SK-N-SH (cell line): ENCODE measurements around the gene IRGC. TPM values are rescaled to one million over a fixed set of nuclear protein-coding genes. Genes with fewer than 3 reads are reported as not detected.

ENCODE experiments used
- CTCF ChIA-PET: fragments of 300-600, 350-600 bp; formaldehyde crosslinking; extraction: SDS; loops from one replicate; lab custom pipeline; 2021; lab: Yijun Ruan, JAX
- POLR2A ChIA-PET: fragments of 350-600 bp; sonication (Branson Sonifier 250); formaldehyde crosslinking; extraction: SDS; loops from one replicate; lab custom pipeline; 2020; ENCODE audit warnings: antibody characterized with exemption, inconsistent platforms; lab: Yijun Ruan, JAX
- DNase-seq: peaks from one replicate; pipeline ENCODE4 v3.0.0; 2012
- H2AFZ ChIP-seq: fragments of 200-600 bp; sonication (generic); 2 replicates; pipeline ENCODE4 v1.8.1; 2016; ENCODE audit warnings: antibody characterized with exemption, mild to moderate bottlenecking, low read depth
- H3F3A ChIP-seq: fragments of 200-600 bp; sonication (generic); replicated peaks from 2 replicates; pipeline ENCODE3; 2016; ENCODE audit warnings: antibody characterized with exemption, mild to moderate bottlenecking; ENCODE audit not compliant: insufficient read depth
- H3K27ac ChIP-seq, 2 experiments: fragments of 200-500 bp in 1 of 2; fragments of 200-600 bp in 1 of 2; sonication (Bioruptor generic) in 1 of 2; sonication (generic), shearing (Covaris generic) in 1 of 2; 2 replicates each; pipeline versions ENCODE4 v1.5.1 to v1.6.1; 2014 to 2016; ENCODE audit warnings: low read depth in 2 of 2, inconsistent platforms in 1 of 2, low read length in 1 of 2, mild to moderate bottlenecking in 1 of 2, mixed read lengths in 1 of 2
- H3K27me3 ChIP-seq: fragments of 200-600 bp; sonication (generic), shearing (Covaris generic); 2 replicates; pipeline ENCODE4 v1.6.1; 2016; ENCODE audit warnings: mixed run types; ENCODE audit not compliant: insufficient read depth
- H3K36me3 ChIP-seq, 2 experiments: fragments of 200-500 bp in 1 of 2; fragments of 200-600 bp in 1 of 2; sonication (Bioruptor generic) in 1 of 2; sonication (generic) in 1 of 2; replicated peaks in 1 of 2; 2 replicates each; pipeline versions ENCODE3 to v1.5.1; 2014 to 2016; ENCODE audit warnings: low read length in 1 of 2, mild to moderate bottlenecking in 1 of 2; ENCODE audit not compliant: insufficient read depth in 2 of 2, control insufficient read depth in 1 of 2
- H3K4me1 ChIP-seq, 2 experiments: fragments of 200-500 bp in 1 of 2; fragments of 200-600 bp in 1 of 2; sonication (Bioruptor generic) in 1 of 2; sonication (generic), shearing (Covaris generic) in 1 of 2; 2 replicates each; pipeline versions ENCODE4 v1.5.1 to v1.6.1; 2014 to 2016; ENCODE audit warnings: low read depth in 1 of 2, low read length in 1 of 2, mixed run types in 1 of 2; ENCODE audit not compliant: insufficient read depth in 2 of 2, control insufficient read depth in 1 of 2
- H3K4me2 ChIP-seq: fragments of 200-600 bp; sonication (generic), shearing (Covaris generic); 2 replicates; pipeline ENCODE4 v1.6.1; 2017; ENCODE audit warnings: mixed run types
- H3K4me3 ChIP-seq, 2 experiments: fragments of 200-500 bp in 1 of 2; fragments of 200-600 bp in 1 of 2; sonication (Bioruptor generic) in 1 of 2; sonication (generic), shearing (Covaris generic) in 1 of 2; 2 replicates each; pipeline versions ENCODE4 v1.5.1 to v1.8.1; 2014 to 2016; ENCODE audit warnings: low read depth in 2 of 2, inconsistent platforms in 1 of 2, low read length in 1 of 2, mild to moderate bottlenecking in 1 of 2, mixed read lengths in 1 of 2, moderate library complexity in 1 of 2
- H3K79me2 ChIP-seq: fragments of 200-600 bp; sonication (generic); 2 replicates; pipeline ENCODE4 v1.8.1; 2017; ENCODE audit warnings: mild to moderate bottlenecking; ENCODE audit not compliant: insufficient read depth
- H3K9ac ChIP-seq: fragments of 200-600 bp; sonication (generic); 2 replicates; pipeline ENCODE4 v1.6.1; 2017; ENCODE audit warnings: mixed run types
- H3K9me2 ChIP-seq: fragments of 200-600 bp; sonication (generic); 2 replicates; pipeline ENCODE4 v1.6.1; 2017; ENCODE audit warnings: mixed run types
- H3K9me3 ChIP-seq: fragments of 200-600 bp; sonication (generic); 2 replicates; pipeline ENCODE4 v1.6.1; 2017; ENCODE audit warnings: mixed run types, mild to moderate bottlenecking, moderate library complexity
- H4K20me1 ChIP-seq: fragments of 200-600 bp; sonication (generic); 2 replicates; pipeline ENCODE4 v1.6.1; 2017; ENCODE audit warnings: mild to moderate bottlenecking, mixed run types; ENCODE audit not compliant: insufficient read depth
- ELF1 ChIP-seq: IDR thresholded peaks from 2 replicates; pipeline ENCODE4 v1.4.0; 2012
- EP300 ChIP-seq, 2 experiments: IDR thresholded peaks; 2 replicates each; pipeline versions ENCODE4 v1.4.0 to v1.6.1; 2012; ENCODE audit warnings: borderline replicate concordance in 1 of 2, low read depth in 1 of 2, low read length in 1 of 2
- EZH2phosphoT487 ChIP-seq: fragments of 200-600 bp; sonication (generic); IDR thresholded peaks from 2 replicates; pipeline ENCODE4 v1.6.1; 2017; ENCODE audit warnings: low read depth, mixed run types, mild to moderate bottlenecking, antibody characterized with exemption, moderate library complexity, borderline replicate concordance
- FOSL2 ChIP-seq: IDR thresholded peaks from 2 replicates; pipeline ENCODE4 v1.4.0; 2012; ENCODE audit warnings: low read depth, mild to moderate bottlenecking, moderate library complexity, borderline replicate concordance
- GABPA ChIP-seq: IDR thresholded peaks from 2 replicates; pipeline ENCODE4 v1.4.0; 2012; ENCODE audit warnings: low read depth, mild to moderate bottlenecking
- NFIC ChIP-seq: IDR thresholded peaks from 2 replicates; pipeline ENCODE4 v1.4.0; 2012; ENCODE audit warnings: borderline replicate concordance
- RAD21 ChIP-seq: IDR thresholded peaks from 2 replicates; pipeline ENCODE4 v1.6.1; 2012; ENCODE audit warnings: mild to moderate bottlenecking, low read length
- RFX5 ChIP-seq: IDR thresholded peaks from 2 replicates; pipeline ENCODE4 v1.6.1; 2012; ENCODE audit warnings: mild to moderate bottlenecking, improper control_type of control experiment, low read length
- RXRA ChIP-seq: IDR thresholded peaks from 2 replicates; pipeline ENCODE4 v1.4.0; 2012; ENCODE audit warnings: low read depth, mild to moderate bottlenecking, borderline replicate concordance
- SIN3A ChIP-seq: IDR thresholded peaks from 2 replicates; pipeline ENCODE4 v1.6.1; 2012; ENCODE audit warnings: low read depth, mild to moderate bottlenecking, low read length, moderate library complexity, borderline replicate concordance
- SMC3 ChIP-seq: IDR thresholded peaks from 2 replicates; pipeline ENCODE4 v1.6.1; 2012; ENCODE audit warnings: low read depth, low read length, improper control_type of control experiment
- TAF1 ChIP-seq: IDR thresholded peaks from 2 replicates; pipeline ENCODE4 v1.6.1; 2012; ENCODE audit warnings: low read depth, mild to moderate bottlenecking, low read length, moderate library complexity, borderline replicate concordance
- TEAD4 ChIP-seq: IDR thresholded peaks from 2 replicates; pipeline ENCODE4 v1.4.0; 2012; ENCODE audit warnings: mild to moderate bottlenecking, borderline replicate concordance; ENCODE audit not compliant: insufficient read depth
- YY1 ChIP-seq: IDR thresholded peaks from 2 replicates; pipeline ENCODE4 v1.4.0; 2012; ENCODE audit warnings: low read depth, mild to moderate bottlenecking
- WGBS: methylation state at CpG from one replicate; pipeline ENCODE4 v1.1.6; 2017; ENCODE audit warnings: low lambda C conversion rate; 5-methylcytosine and 5-hydroxymethylcytosine counted together
- polyA plus RNA-seq, 3 experiments: library from polyadenylated mRNA; depleted of rRNA; stranded (reverse); fragments of >200 nt; gene quantifications; 2 replicates each; pipeline ENCODE4 v1.2.3, GENCODE V29; 2012
- TF ChIP-seq, protein P1 (sequence below): fragments of 150-350 bp; IDR thresholded peaks from 2 replicates; pipeline ENCODE4 v1.6.1; 2017; ENCODE audit warnings: antibody characterized with exemption, low read length, low read depth, borderline replicate concordance
- TF ChIP-seq, protein P2 (sequence below): fragments of 150-350 bp; IDR thresholded peaks from 2 replicates; pipeline ENCODE4 v1.6.1; 2016; ENCODE audit warnings: mild to moderate bottlenecking, low read depth, low read length
- TF ChIP-seq, protein P3 (sequence below): IDR thresholded peaks from 2 replicates; pipeline ENCODE4; 2012

IRGC gene
- polyA plus RNA-seq, 1 of the 3 experiments (the other 2 are of a cell fraction), result not detected

DNA sequence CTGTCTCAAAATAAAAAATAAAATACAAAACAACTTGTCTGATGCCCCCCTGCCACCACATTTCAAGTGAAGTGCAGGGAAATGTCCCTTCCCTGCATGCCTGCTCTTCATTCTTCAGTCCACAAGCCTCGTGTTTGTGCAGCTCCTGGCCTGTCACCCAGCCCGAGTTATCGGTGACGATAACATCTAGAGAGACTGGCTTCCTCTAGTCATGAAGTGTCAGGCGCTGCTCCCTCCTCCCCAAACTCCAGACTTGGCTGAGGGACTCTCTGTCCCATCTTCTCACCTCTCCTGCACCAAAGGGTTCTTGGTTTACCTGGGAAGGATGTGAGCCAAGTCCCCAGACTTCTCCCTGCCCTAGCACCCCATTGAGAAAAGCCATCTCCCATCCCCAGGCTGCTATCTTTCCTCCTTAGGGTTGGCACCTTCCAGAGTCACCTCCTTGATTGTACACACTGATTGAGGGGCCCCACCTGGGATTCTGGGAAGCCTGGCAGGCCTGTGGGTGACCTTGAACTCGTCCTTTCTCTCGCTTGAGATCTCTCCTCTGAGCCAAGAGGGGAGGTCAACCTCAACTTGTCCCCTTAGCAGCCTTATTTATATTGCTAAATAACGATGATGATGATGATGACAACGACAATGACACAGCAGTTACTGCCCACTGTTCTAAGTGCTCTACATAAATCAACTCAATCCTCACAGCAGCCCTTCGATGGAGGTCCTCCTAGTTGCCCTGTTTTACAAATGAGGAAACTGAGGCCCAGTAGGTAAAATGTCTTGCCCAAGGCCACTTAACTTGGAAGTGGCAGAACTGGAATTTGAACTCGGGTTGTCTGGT is 32.8 kb upstream of the IRGC start:
- Histone ChIP-seq H3K36me3 (no peaks in the 10 kb centered on the region), H3K27ac (no peak overlapping the region), H3F3A (no peaks in the 10 kb centered on the region), H3K4me3 (no peak overlapping the region), H3K9me2 (no peaks in the 10 kb centered on the region), H2AFZ (no peak overlapping the region), H3K9me3 (no peaks in the 10 kb centered on the region), H3K79me2 (no peaks in the 10 kb centered on the region), H3K27me3 (no peaks in the 10 kb centered on the region), H3K9ac (no peak overlapping the region), H3K4me1 (peaks cover 0 to 13% of the 10 kb centered on the region in 2 experiments; a peak in 1 of 4 replicates), H4K20me1 (no peaks in the 10 kb centered on the region), H3K4me2 (no peak overlapping the region)
- 54% methylated on average over 11 of the region's 11 CpGs for WGBS
- no peak for DNase-seq
- ChIA-PET POLR2A (no interaction called here), CTCF (interaction anchor here (1.0 kb wide), 1 partner anchor 15 kb away, joined by 3 read pairs; no protein-coding TSS in a partner anchor)
- TF ChIP-seq SMC3, result no peak
- TF ChIP-seq ELF1, result no peak
- TF ChIP-seq GABPA, result no peak
- no peak for TF ChIP-seq RXRA
- TF ChIP-seq YY1, result no peak
- no peak for TF ChIP-seq TAF1
- no peak for TF ChIP-seq RAD21
- no peak for TF ChIP-seq EP300 (IDR thresholded peaks at IDR 0.05; ENCODE audit: borderline replicate concordance in 1 of 2, low read depth in 1 of 2, low read length in 1 of 2)
- TF ChIP-seq, protein P1, sequence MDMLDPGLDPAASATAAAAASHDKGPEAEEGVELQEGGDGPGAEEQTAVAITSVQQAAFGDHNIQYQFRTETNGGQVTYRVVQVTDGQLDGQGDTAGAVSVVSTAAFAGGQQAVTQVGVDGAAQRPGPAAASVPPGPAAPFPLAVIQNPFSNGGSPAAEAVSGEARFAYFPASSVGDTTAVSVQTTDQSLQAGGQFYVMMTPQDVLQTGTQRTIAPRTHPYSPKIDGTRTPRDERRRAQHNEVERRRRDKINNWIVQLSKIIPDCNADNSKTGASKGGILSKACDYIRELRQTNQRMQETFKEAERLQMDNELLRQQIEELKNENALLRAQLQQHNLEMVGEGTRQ, result no peak
- TF ChIP-seq, protein P2, sequence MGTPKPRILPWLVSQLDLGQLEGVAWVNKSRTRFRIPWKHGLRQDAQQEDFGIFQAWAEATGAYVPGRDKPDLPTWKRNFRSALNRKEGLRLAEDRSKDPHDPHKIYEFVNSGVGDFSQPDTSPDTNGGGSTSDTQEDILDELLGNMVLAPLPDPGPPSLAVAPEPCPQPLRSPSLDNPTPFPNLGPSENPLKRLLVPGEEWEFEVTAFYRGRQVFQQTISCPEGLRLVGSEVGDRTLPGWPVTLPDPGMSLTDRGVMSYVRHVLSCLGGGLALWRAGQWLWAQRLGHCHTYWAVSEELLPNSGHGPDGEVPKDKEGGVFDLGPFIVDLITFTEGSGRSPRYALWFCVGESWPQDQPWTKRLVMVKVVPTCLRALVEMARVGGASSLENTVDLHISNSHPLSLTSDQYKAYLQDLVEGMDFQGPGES, result no peak
- TF ChIP-seq SIN3A, result no peak
- TF ChIP-seq, protein P3, sequence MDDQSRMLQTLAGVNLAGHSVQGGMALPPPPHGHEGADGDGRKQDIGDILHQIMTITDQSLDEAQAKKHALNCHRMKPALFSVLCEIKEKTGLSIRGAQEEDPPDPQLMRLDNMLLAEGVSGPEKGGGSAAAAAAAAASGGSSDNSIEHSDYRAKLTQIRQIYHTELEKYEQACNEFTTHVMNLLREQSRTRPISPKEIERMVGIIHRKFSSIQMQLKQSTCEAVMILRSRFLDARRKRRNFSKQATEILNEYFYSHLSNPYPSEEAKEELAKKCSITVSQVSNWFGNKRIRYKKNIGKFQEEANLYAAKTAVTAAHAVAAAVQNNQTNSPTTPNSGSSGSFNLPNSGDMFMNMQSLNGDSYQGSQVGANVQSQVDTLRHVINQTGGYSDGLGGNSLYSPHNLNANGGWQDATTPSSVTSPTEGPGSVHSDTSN, result no peak
- no peak for TF ChIP-seq EZH2phosphoT487
- no peak for TF ChIP-seq TEAD4
- TF ChIP-seq RFX5, result no peak
- TF ChIP-seq NFIC, result no peak
- no peak for TF ChIP-seq FOSL2
